HCEC 1CT (cell line): Measurements from ENCODE around the gene SRPRB.

Experiments used
- DNase-seq: peaks from one replicate; pipeline ENCODE4 v3.0.0-alpha.2; 2017

SRPRB gene

DNA sequence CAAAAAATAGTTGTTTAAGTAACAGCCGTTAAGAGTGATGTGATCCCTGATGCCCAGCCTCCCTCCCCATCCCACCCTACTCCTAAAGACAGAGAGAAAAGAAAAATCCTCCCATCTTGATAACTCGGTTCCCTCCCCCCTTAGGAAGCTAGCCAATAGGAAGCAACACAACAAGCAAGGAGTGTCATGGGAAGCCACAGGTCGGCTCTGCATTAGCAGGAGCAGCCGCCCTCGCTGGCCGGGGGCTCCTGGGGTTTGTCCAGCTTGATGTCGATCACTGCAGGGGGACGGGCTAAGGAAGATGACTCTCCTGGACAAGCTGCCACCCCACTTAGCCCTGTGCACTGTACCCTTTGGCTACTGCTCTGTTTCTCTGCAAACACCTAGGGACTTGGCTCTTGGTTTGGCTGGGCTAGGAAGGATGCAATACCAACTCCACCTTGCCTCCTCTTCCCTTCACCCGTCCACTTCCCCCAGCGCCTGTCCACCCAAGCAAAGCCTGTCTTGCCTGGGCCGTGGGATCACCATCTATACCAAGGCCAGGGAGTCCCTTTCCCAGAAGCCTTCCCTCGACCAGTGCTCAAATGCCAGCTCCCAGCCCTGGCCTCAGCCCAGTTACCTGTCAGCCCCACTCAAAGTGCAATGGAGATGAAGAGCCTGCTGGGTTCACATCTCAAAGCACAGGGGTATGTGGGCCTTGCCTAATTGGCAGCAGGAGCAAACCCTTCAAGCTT lies 23.1 kb downstream of the SRPRB start:
- no peak for DNase-seq

DNA sequence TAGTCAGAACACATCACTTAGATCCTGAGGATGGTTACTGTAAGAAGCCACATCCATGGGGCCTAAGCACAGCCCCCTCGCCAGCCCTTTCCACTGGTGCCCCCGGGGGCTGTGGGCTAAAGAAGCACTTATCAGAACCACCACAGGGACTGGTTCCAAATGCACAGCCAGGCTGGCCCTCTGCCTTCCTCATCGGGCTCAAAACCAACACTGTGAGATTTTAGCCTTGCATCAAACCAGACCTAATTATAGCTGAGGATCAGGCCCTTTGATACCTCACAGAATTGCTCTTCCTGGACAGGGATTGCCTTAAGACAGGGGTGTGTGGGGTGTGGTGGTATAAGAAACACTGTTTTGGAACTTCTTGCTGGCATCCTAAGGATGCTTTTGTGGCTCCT lies 23.7 kb downstream of the SRPRB start:
- DNase-seq: no peak

DNA sequence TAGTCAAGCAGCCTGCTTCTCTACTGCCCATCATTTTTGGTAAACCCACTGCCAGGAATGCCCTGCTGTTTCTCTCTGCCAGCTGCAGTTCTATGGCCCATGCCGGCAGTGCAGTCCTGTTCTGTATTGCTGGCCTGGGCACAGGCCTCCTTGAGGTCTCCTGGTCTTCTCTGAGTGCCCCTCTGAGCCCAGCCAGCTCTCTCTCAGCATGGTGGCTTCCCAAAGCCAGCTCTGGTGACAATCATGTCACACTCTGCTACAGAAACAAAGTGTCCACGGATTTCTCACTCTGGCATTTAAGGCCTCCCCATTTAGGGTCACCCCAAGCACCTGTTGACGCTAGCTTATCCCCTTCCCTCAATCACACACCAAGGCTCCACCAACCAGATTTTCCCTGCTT lies 24.5 kb downstream of the SRPRB start:
- DNase-seq: no peak

DNA sequence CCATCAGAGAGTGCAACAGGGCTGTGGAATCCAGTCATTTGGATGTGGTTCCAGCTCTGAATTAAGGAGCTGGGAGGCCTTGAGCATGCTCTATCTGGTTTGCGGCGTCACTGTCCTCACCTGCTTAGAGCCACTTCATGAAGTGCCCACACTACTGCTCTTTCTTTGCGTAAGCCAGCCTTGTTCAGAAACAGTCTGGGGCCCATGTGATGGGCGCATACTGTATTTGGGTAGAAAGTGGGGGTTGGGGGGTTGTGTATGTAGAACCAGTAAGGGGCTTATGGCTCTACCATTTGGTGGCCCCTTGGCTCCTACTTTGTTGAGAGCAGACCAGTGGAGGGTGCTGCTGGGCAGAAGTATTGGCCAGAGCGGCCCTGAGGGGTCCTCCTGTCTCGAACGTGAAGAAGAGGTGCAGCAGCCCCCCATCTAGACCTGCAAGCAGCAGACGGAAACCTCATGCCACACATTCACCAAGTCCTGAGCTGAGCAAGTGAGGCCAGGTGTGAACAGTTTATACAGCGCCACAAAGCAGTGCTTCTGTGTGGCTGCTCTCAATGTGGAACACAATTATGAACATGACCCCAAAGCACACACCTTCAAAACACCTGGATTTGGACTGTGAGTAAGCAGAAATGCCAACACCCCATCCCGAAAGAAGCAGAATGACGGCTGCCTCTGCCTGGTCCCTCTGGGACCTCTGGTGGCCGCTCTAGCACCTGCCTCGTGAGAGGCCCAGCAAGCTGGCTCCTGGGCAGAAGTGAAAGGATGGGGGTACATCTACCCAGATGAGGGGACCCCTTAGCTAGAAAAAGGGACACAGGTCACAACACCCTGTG lies 26.6 kb downstream of the SRPRB start:
- DNase-seq: no peak

DNA sequence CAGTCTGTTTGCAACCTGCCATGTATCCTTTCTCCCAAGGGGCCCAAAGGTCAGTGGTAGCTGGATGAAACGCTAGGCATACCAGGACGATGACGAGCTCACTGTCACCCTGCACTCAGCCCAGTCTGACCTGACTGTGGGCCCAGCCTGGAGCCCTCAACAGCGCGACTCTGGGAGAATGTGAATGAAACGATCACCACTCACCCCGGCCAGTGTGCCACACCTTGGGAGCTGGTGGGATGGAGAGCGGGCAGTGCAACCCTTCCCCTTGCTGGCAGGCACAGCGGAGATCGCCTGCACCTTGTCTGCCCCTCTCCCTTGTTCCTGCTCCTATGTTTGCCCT lies 27.2 kb downstream of the SRPRB start:
- DNase-seq: no peak

DNA sequence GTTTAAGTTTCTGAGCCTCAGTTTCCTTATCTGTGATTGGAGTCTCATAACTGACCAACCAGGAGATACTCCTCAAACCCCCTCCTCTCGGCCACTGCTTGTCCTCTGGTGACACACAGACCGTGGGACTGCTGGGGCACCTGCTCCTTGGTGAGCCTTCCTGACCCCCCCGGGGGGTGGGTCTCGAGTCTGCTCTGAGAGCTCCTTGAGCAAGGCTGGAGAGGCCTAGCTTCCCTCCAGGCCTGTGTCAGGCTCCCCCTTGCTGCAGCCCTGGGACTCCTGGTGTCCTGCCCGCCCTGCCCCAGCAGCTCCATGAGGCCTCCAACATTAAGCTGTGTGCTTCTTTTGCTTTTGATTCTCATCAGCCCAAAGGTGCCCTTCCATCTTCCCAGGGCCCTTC lies 27.7 kb downstream of the SRPRB start:
- no peak for DNase-seq

DNA sequence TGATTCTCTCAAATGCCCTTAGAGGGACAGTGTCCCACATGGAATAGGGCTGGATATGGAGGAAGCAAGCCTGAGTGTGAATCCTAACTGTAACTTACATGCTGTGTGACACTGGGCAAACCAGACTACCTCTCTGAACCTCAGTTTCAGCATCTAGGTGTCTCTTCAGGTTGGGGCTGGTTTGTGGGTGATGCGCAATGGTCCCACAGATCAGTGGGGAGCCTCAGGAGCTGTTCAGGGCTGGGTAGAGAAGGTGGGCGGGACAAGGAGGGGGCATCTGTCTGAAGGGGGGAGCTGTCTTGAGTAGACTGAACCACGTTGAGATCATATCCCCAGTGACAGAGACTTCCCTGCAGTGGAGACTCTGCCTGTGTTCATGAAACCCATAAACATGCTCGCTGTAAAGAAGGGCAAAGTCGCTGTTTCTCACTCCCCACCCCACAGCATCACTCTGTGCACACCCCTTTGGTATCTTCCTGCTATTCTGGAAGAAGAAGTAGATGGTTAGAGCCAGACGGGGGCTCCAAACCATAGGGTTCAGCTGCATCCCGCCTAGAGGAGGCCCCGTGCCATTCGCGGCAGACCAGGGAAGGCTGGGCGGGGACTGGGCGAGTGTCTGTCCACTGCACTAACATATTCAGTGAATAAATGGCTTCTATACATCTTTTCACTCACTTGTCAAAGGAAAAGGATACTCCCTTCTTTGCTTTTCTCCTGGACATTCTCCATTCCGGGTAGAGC lies 28.4 kb downstream of the SRPRB start:
- no peak for DNase-seq

DNA sequence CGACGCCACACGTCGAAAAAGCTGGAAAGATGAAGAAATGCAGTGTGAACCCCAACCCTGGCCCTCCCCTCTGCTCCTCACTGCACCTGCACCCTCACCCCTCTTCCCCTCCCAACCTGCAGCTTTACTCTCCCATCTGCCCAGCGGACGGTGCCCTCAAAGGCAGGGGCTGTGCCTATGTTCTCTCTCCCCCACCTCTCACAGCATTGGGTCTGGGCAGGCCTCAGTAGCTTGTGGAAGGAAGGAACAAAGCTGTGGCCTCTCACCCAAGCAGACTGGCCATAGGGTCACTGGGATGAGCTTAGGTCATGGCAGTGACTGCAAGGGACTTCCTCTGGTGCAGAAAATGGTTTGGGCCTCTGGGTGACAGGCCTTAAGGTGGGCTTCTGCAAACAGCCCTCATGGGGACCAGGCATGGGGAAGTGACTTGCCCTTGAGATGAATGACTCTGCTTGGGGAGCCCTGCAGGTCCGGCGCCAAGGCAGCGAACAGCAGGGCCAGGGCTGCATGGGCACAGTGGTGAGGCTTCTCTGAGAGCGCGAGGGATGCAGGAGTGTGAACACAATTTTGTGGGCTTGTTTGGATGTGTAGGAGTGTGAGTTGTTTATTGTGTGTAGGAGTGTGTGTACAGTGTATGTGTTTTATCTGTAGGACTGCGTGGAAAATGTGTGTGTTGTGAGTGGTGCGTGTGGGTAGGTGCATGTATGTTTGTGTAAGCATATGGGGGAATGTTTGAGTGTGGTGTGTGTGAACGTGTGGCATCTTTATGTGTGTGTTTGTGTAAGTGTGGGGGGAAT lies 29.2 kb downstream of the SRPRB start:
- no peak for DNase-seq

DNA sequence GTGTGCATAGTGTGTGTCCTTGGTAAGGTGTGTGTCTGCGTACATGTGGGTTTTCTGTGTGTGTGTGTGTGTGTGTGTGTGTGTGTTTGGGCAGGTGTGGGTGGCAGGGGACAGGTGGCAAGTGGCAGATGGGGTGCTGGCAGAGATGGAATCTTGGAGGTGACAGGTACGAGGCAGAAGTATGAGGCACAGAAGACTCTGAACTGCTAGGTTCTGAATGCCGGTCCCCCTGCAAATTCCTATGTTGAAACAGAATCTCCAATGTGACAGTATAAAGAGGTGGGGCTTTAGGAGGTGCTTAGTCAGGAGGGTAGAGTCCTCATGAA lies 29.8 kb downstream of the SRPRB start:
- DNase-seq: no peak

DNA sequence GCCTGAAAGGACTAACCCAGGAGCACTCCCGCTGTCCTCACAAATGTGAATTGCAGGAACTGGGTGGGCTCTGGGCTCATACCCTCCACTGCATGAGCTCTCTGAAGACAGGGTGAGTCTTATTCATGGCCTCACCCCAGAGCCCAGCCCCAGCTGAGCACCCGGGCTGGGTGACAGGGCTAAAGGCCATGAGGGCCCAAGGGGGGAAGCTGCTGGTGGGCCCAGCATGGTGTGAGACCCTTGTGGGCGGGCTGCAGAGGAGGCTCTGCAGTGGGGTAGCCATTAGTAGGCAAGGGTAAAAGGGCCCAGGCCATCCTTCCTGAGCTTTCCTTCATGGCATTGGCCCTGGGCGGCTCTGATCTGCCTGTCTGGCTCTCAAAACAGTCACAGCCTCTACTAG lies 30.3 kb downstream of the SRPRB start:
- no peak for DNase-seq

DNA sequence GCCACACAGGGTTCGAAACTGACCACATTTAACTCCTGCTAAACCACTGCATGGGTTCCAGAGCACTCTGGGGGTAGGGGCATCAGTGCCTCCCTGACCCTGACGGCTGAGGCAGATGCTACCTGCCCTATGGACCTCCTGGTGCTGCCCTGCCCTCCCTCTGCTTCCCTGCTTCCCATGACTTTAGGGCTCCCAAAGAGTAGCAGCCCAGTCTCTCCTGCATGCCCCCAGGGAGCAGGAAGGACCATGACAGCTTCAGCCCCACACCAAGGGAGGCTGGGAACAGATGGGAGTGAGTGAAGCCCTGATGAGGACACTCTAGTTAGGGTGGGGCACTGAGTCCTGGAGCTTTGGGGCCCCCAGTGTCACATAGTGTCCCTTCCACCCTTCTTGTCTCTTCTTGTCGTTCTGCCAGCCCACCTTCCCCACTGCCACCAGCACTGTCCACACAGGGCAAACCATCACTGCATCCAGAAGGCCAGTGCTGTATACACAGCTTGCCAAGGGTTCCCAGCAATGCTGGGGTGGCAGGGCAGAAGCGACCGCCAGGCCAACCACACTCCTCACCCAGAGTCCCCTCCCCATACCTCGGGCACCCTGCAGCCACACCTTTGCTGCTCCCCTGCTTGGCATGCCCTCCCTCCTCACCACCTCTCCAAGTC lies 31.0 kb downstream of the SRPRB start:
- no peak for DNase-seq

DNA sequence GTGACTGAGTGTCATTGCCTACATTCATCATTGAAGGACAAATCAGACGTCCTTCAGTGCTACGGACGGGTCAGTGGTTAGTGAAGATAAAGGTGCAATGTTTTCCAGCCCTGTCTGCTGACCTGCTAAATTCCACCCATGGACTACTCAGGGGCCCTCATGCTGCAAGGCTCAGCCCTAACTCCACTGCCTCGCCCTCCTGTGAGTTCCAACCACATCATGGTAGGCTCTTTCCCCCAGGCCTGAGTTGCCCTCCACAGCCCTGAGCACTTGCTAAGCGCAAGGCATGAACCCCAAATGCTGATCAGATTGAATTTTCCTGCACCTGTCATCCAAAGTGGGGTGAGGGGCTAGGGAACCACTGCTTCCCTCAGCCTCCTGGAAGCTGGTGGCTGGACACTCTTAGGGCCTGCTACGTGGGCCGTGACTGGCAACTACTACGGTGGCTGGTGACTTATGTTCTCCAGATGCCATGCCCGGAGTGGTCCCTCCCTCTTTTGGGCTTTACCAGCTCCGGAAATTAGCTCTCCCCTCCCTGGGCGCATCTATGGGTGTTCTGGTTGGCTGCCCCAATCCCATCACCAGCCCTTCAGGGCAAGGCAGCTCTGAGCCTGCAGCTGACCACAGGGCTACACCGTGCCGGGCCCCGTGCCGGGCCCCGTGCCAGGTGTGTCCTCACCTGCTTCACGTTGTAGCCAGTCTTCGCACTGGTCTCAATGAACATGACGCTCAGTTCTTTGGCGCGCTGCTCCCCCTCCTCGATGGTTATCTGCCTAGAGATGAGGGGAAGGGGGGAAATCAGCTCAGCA lies 32.1 kb downstream of the SRPRB start:
- DNase-seq: no peak

DNA sequence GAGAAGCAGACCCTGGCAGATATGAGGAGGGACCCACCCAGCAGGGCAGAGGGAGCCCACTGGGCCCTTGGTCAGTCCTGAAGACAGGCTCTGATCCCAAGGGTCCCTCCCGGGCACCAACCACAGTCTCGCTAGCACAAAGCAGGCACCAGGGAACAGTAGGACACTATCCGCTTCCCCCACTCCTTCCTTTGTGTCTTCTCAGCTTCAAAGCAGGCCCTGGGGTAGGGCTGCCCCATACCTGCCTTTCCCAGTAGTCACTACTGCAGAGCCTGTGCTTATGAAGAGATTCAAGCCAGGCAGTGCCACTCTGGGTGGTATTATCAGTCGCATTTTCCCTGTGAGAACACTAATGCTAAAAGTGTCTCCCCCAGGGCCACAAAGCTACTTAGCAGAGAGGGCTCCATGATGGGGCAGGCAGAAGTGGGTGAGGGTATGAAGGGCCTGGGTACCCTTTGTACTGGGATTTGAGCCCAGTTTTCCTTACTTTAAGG lies 32.7 kb downstream of the SRPRB start:
- no peak for DNase-seq

DNA sequence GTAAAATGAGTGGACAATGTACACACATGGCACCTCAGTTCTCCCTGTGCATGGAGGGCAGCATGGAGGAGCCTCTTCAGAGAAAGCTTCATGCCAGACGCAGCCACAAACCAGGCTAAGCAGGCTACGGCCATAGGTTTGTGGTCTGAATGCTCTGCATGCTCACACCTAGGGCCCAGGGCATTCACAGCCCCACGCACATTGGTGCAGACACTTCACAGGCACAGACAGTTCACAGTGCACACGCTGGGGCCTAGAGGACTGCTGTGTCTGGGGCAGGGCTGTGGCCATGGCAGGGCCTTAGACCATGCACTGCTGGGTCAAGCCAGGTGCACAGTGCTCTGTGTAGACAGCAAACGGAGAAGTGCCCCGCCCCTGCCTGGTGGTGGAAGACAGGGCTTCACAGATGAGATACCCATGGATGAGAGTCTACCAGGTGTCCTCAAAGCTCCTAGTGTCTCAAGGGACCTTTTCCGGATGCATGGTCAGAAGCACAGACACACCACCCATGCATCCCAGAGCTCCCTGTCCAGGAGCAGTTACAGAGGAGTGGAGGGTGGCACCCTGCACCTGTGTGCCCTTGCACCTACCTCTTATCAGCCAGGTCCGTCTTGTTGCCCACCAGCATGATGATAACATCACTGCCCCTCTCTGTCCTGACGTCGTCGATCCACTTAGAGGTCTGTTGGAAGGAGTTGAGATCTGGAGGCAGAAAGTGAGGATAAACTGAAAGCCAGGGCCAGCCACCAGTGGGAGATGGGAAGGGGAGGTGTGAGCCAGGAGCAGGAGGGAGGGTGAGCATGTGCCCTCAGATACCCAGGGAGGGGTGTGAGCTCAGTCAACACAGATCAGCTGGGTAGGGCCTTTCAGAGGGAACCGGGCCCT lies 33.5 kb downstream of the SRPRB start:
- no peak for DNase-seq

DNA sequence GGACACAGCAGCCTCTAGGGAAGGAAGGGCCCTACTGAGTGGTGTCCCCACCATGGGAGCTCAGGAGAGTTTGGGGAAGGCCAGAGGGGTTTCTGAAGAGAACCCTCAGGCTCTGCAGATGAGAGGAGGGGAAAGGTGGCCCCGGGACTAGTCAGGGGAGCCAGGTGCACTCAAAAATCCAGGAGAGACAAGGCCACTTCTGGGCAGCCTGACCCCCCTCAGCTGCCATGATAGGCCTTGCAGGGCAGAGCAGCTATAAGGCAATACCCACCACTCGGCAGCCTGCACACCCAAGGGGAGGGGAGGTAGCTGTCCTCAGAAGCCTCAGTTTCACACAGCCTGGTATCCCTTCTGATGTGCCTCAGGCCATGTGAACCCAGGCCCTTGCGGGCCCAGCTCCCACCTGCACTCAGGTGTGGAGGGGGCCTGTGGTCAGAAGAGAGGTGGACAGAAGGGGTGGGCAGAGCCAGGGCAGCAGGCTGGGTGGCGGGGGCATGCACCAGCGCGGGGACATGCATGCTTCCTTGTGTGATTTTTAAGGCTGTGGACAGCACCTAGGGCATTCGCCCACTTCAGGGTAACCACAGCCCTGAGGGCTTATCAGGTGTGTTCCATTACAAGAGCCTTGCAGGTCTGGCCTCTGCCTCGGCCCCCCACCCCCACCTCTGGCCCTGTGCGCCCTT lies 34.6 kb downstream of the SRPRB start:
- no peak for DNase-seq

DNA sequence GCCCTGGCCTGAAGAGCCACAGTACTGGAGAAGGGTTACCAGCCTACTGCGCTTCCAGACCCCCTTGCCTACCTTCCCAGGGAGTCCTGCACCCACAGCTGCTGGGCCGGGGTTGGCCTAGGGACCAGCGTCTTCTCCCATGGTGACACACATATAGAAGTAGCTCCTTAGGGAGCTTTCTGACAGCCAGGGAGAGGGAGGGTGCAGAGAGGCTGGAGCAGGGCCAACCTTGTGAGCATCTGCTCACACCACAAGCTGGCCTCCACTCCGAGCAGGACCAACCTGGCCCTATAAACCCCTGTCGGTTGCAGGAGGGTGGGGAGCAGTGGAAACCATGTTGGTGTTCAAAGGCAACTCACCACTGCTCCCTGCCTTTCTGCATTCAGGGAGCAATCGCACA lies 35.2 kb downstream of the SRPRB start:
- DNase-seq: no peak

DNA sequence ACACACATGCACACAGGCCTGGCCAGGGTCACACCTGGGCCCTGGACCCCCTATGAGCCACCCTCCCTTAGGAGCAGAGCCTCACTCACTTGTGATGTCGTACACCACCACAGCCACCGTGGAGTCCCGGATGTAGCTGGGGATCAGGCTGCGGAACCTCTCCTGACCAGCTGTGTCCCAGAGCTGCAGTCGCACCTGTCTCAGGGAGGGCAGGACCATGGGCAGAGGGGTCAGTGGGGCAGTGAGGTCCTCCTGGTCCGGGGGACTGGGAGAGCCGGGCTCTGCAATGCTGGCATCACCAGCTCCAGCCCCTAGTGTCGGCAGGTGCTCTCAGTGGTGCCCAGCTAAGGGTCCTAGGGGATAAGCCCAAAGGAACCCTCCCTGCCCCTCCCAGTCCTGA lies 35.6 kb downstream of the SRPRB start:
- no peak for DNase-seq

DNA sequence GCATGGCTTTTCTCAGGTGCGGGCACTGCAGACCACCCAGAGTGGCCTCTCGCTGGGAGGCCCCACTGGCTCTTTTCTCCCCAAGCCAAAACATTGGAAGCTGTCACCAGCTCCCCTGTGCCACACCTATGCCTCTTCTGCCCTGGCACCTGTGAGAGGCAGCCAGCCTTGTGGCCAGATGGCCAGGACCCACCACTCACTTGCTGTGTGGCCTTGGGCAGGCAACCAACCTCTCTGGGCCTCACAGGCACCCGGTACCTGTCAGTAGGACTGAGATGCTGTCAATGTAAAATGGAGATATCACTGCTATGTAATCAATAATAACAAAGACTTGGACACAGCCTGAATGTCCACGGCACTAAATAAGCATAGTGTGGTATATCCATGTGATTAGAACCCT lies 36.5 kb downstream of the SRPRB start:
- no peak for DNase-seq

DNA sequence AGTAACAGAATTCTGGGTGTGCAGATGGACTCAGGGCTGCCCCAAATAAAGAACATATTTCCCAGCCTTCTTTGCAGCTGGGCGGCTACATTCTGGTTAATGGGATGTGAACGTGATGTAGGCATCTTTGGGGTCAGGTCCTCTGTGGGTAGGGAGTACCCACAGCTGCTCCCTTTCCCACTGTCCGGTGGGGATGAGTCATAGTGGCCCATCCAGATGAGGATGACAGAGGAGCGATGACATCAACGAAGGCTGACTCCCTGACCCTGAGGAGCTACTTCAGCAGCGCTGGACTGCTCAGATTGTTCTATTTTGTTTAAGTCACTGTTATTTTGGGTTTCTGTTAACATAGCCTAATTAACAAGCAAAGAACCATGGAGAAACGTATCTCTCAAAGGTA lies 38.0 kb downstream of the SRPRB start:
- peak; percentile 63 for DNase-seq

DNA sequence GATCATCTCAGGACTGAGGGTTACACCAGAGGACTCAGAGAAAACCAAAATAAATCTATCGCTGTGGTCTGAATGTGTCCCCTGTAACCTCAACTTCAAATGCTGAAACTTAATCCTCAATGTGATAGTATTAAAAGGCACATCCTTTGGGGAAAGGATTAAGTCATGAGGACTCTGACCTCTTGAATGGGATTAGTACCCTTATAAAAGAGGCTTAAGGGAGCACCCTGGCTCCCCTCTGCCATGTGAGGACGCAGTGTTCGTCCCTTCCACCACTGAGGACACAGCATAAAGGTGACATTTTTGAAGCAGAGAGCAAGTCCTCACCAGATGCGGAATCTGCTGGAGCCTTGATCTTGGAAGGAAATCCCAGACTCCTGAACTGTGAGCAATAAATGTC lies 39.5 kb downstream of the SRPRB start:
- DNase-seq: no peak
